ENCODE measurements around the gene UVSSA.

GRCh38 chr4:1328267-1329155 lies 18.5 kb upstream of the UVSSA start:
- TF ChIP-seq CTCF (IDR thresholded peaks at IDR 0.05) = no peak
- TF ChIP-seq EP300 (IDR thresholded peaks at IDR 0.05) = no peak
- TF ChIP-seq POLR2AphosphoS5 (IDR thresholded peaks at IDR 0.05) = no peak

All from stomach (tissue), 4 donors.